Upper lobe of left lung (tissue), 6 donors: ENCODE data around the gene PPP1R3G. TPM values are rescaled to one million over a fixed set of nuclear protein-coding genes. Genes with fewer than 3 reads are reported as not detected.

Experiments used
- ATAC-seq, 2 donors: fragments of 200-7000 bp; cut with Tn5 transposase; one replicate each; pipeline ENCODE4 v1.9.1; 2022; ENCODE audit warnings: mild to moderate bottlenecking in 2 of 2, moderate library complexity in 2 of 2; ENCODE audit not compliant: low FRiP score in 2 of 2
- DNase-seq, 2 donors: peaks; one replicate each; pipeline ENCODE4 v3.0.0-alpha.2; 2019 to 2020
- H3K27ac ChIP-seq, 4 donors: fragments of 200-600 bp; sonication (generic); one replicate each; pipeline ENCODE4 v1.5.1; 2016 to 2019
- H3K27me3 ChIP-seq, 4 donors: fragments of 200-600 bp; sonication (generic); one replicate each; pipeline ENCODE4 v1.5.1; 2017 to 2019
- H3K36me3 ChIP-seq, 4 donors: fragments of 200-600 bp; sonication (generic); one replicate each; pipeline ENCODE4 v1.5.1; 2016 to 2019
- H3K4me1 ChIP-seq, 4 donors: fragments of 200-600 bp; sonication (generic); one replicate each; pipeline ENCODE4 v1.5.1; 2018 to 2019
- H3K4me3 ChIP-seq, 4 donors: fragments of 200-600 bp; sonication (generic); one replicate each; pipeline ENCODE4 v1.5.1; 2017 to 2019; ENCODE audit warnings: mild to moderate bottlenecking in 2 of 4, moderate library complexity in 1 of 4
- H3K9me3 ChIP-seq, 4 donors: fragments of 200-600 bp; sonication (generic); one replicate each; pipeline ENCODE4 v1.5.1; 2018 to 2019
- EP300 ChIP-seq, 4 donors: sonication (generic); formaldehyde crosslinking; IDR thresholded peaks; one replicate each; pipeline ENCODE4 v1.5.1; 2017; ENCODE audit warnings: antibody characterized with exemption in 4 of 4, control low read depth in 2 of 4
- POLR2A ChIP-seq, 4 donors: fragments of 450-650 bp; IDR thresholded peaks; one replicate each; pipeline ENCODE4 v1.5.1; 2016 to 2017; ENCODE audit warnings: antibody characterized with exemption in 4 of 4, mild to moderate bottlenecking in 2 of 4
- POLR2AphosphoS5 ChIP-seq, 2 donors: sonication (generic); formaldehyde crosslinking; IDR thresholded peaks; one replicate each; pipeline ENCODE4 v1.5.1; 2017; ENCODE audit warnings: antibody characterized with exemption in 2 of 2
- WGBS, 2 donors: methylation state at CpG; one replicate each; pipeline ENCODE4 v1.1.5; 2017 to 2018; 5-methylcytosine and 5-hydroxymethylcytosine counted together
- total RNA-seq, 6 donors: library from RNA; depleted of rRNA in 4 of 6; stranded (reverse); fragments of >200 nt in 4 of 6; gene quantifications; one replicate each; pipeline versions ENCODE4 v1.1.0 to v1.2.1, GENCODE V29; 2016 to 2021
- TF ChIP-seq, protein P1 (sequence below), 6 experiments: fragments of 450-650 bp in 4 of 6; fragments of 200-600 bp in 2 of 6; sonication (generic) in 2 of 6; IDR thresholded peaks; one replicate each; pipeline ENCODE4 v1.5.1; 2016 to 2019; ENCODE audit warnings: antibody characterized with exemption in 6 of 6
- donor health status: DM: no; HTN: no; CAD: no; lungs with moderate emphysema.
- donor health status: DM: no; HTN: yes; CAD: no; lungs with severe emphysema.

Gene PPP1R3G
- total RNA-seq, 6 donors from 2014 or later, result 0.10 to 0.64 (median 0.37) TPM; not detected in 1

DNA sequence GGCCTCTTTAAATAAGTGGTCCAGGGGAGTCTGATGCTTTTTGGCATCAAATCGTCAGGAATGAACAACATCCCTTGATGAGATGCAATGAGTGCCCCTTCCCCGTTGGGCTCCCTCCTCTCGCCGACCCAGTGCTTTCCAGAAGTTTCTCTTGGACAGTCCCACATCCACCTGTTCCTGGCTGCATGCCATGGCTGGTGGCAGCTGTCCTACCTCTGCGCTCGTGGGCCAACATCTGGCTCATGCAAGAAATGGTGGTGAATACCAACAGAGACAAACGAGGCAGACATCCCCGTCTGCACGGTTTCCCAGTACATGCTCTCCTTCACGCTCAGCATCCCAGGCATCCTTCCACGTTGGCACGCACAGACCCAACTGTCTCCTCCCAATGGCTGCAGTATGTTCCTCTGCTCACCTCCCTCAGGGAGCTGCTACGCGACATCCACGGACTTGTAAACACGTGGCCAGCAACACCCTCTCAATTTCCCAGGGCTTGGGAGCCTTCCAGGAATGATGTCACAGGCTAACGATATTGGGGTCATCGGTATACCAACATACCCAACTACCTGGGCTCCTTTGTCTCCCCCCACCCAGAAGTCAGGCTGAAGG lies 37.5 kb downstream of the PPP1R3G start:
- Histone ChIP-seq H3K4me1 (no peaks in the 10 kb centered on the region), H3K27me3 (no peaks in the 10 kb centered on the region), H3K9me3 (no peaks in the 10 kb centered on the region), H3K4me3 (no peak overlapping the region), H3K27ac (no peak overlapping the region), H3K36me3 (no peaks in the 10 kb centered on the region)
- 85 to 91% methylated on average over 17 to 18 of the region's 18 CpGs for WGBS, 2 donors
- DNase-seq, result no peak
- no peak for TF ChIP-seq EP300 (IDR thresholded peaks at IDR 0.05)
- TF ChIP-seq, protein P1, sequence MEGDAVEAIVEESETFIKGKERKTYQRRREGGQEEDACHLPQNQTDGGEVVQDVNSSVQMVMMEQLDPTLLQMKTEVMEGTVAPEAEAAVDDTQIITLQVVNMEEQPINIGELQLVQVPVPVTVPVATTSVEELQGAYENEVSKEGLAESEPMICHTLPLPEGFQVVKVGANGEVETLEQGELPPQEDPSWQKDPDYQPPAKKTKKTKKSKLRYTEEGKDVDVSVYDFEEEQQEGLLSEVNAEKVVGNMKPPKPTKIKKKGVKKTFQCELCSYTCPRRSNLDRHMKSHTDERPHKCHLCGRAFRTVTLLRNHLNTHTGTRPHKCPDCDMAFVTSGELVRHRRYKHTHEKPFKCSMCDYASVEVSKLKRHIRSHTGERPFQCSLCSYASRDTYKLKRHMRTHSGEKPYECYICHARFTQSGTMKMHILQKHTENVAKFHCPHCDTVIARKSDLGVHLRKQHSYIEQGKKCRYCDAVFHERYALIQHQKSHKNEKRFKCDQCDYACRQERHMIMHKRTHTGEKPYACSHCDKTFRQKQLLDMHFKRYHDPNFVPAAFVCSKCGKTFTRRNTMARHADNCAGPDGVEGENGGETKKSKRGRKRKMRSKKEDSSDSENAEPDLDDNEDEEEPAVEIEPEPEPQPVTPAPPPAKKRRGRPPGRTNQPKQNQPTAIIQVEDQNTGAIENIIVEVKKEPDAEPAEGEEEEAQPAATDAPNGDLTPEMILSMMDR (IDR thresholded peaks at IDR 0.05), result no peak
- ATAC-seq, result no peak

DNA sequence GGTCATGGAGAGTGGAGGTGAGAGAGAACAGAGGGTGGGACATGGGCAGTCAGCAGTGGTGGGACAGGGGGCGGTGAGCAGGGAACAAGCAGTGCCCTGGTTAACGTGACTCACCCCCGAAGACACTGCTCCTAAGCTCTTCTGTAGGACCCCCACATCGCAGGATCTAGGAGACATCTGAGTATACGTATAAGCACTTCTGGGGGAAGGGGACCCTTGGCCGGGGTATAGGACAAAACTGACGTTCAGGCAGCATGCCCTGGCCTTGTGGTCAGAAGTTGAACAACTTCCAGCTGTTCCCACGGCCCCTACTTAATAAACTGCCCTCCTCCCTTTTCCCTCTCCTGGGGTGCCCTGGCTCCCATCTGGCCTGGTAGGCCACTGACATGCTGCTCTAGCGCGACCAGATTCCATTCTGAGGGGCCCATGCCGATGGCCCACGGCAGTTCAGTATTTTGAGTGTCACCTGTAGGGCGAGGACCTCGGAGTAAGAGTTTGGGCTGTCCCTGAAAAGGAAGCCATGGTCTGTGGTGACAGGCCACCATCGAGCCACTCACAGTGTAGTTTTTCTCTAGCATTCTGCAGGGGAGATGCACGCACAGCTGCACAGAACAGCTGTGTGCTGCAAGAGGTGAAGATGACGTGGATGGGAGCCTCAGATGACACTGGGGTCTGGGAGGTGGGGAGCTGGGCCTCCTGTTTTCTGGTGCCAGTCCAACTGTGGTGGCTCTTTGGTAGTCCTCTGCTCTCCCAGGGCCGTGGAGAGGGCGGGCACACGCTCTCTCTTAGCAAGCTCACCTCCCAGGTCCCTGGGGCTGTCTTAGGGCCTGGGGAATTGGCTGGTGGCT lies 38.4 kb downstream of the PPP1R3G start:
- DNase-seq (no peak), ATAC-seq (no peak)
- TF ChIP-seq POLR2A (IDR thresholded peaks at IDR 0.05) (no peak), EP300 (IDR thresholded peaks at IDR 0.05) (no peak), POLR2AphosphoS5 (IDR thresholded peaks at IDR 0.05) (no peak)
- TF ChIP-seq, protein P1 (IDR thresholded peaks at IDR 0.05), result no peak
- Histone ChIP-seq H3K9me3 (no peaks in the 10 kb centered on the region), H3K36me3 (no peaks in the 10 kb centered on the region), H3K4me1 (no peaks in the 10 kb centered on the region), H3K27ac (no peak overlapping the region), H3K4me3 (no peak overlapping the region), H3K27me3 (no peaks in the 10 kb centered on the region)
- WGBS, 2 donors, result 83 to 93% methylated on average over 14 to 20 of the region's 20 CpGs

DNA sequence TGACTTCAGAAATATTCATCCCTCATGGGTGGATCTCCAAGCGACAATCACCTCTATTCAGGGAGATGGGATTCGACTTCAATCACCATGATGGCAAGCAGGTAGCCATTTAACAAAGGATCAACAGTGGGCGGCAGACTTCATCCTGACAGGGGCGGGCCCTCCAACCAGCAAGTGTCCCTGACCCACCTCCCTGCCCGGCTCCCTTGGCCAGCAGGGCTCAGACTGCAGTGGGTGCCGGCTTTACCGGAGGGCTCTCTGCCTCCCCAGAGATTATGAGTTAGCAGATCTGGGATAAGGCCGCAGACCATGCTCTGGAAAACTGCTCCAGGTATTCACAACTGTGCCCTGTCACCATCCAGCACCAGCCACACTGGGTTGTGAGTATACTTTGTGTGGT lies 39.4 kb downstream of the PPP1R3G start:
- WGBS, 2 donors, result 94% methylated on average over 8 of the region's 8 CpGs
- H3K4me3 ChIP-seq, result no peak overlapping the region
- DNase-seq, result peak in 1 of 2 donors; percentile 46
- H3K36me3 ChIP-seq, result no peaks in the 10 kb centered on the region
- no peaks in the 10 kb centered on the region for H3K9me3 ChIP-seq
- no peaks in the 10 kb centered on the region for H3K4me1 ChIP-seq
- no peak overlapping the region for H3K27ac ChIP-seq
- no peak for TF ChIP-seq EP300 (IDR thresholded peaks at IDR 0.05)
- TF ChIP-seq POLR2A (IDR thresholded peaks at IDR 0.05), result no peak
- TF ChIP-seq POLR2AphosphoS5 (IDR thresholded peaks at IDR 0.05), result no peak
- TF ChIP-seq, protein P1 (IDR thresholded peaks at IDR 0.05), result no peak
- ATAC-seq, result no peak
- H3K27me3 ChIP-seq, result no peaks in the 10 kb centered on the region

DNA sequence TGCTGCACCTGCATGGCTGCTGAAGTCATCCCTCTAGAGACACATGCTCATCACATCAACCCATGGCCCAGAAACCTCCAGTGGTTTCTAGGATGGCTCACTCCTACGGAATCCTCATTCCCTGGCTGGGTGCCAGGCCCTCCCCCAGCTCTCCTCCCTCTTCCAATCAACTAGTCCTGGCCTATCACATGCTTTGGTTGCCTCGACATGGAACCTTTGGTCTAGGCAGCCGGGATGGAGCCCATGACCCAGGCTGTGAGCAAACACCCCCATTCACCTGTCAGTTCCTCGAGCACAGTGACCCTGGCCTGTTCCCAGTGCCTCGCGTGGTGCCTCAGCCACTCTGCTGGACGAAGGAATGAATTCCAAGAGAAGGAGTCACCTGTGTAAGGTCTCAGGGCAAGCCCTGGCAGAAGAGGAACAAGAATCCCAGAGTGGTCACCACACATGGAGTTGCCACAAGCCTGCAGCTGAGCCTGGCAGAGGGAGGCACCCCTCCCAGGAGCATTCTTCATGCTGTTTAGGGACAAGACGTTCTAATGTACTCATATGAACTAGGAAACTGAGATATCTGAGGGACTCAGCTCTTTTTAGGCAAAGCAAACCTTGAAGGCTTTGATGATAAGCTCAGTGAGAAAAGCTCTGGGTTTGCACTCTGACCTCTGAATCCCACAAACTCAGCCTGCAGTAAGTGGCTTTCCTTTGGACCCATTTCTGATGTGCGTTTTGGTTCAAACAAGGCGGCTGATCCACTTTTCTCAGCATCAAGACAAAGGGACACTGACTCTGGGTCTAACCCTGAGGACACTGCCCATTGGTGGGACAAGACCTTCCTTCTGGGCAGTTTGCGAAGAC lies 40.2 kb downstream of the PPP1R3G start:
- Histone ChIP-seq H3K36me3 (no peaks in the 10 kb centered on the region), H3K4me1 (no peaks in the 10 kb centered on the region), H3K4me3 (no peak overlapping the region), H3K27me3 (no peaks in the 10 kb centered on the region), H3K27ac (no peak overlapping the region), H3K9me3 (no peaks in the 10 kb centered on the region)
- TF ChIP-seq, protein P1 (IDR thresholded peaks at IDR 0.05), result no peak
- TF ChIP-seq EP300 (IDR thresholded peaks at IDR 0.05) (no peak), POLR2AphosphoS5 (IDR thresholded peaks at IDR 0.05) (no peak)
- ATAC-seq (no peak), DNase-seq (no peak)
- WGBS, 2 donors, result 85 to 88% methylated on average over 7 to 11 of the region's 11 CpGs
